HEK293 (cell line): Measurements from ENCODE around the gene IPO13.

Source experiments
- CTCF ChIA-PET: fragments of 350-600 bp; formaldehyde crosslinking; extraction: SDS; loops from one replicate; lab custom pipeline; 2021; ENCODE audit warnings: antibody characterized with exemption; lab: Yijun Ruan, JAX
- POLR2A ChIA-PET: fragments of 300-600 bp; formaldehyde crosslinking; extraction: SDS; loops from one replicate; lab custom pipeline; 2020; ENCODE audit warnings: antibody characterized with exemption, inconsistent platforms; lab: Yijun Ruan, JAX
- H3K27ac ChIP-seq: fragments of 200-500 bp; sonication (Bioruptor generic); 2 replicates; pipeline ENCODE4 v1.5.1; 2014; ENCODE audit warnings: low read depth, low read length, control low read depth, inconsistent platforms; ENCODE audit errors: extremely low read depth
- H3K36me3 ChIP-seq, 2 experiments: fragments of 200-500 bp in 1 of 2; sonication (Bioruptor generic) in 1 of 2; 1 replicate in 1 of 2; 2 replicates in 1 of 2; pipeline ENCODE4 v1.5.1; 2014 to 2017; ENCODE audit warnings: inconsistent platforms in 2 of 2, low read length in 2 of 2; ENCODE audit not compliant: control insufficient read depth in 2 of 2, insufficient read depth in 1 of 2
- H3K4me1 ChIP-seq: fragments of 200-500 bp; sonication (Bioruptor generic); 2 replicates; pipeline ENCODE4 v1.5.1; 2014; ENCODE audit warnings: mild to moderate bottlenecking, low read length, inconsistent platforms; ENCODE audit not compliant: control insufficient read depth, insufficient read depth
- H3K4me3 ChIP-seq: 2 replicates; pipeline ENCODE4 v1.5.1; 2011; ENCODE audit warnings: low read depth, mild to moderate bottlenecking, control low read depth, low read length, moderate library complexity
- H3K9me3 ChIP-seq: fragments of 200-500 bp; sonication (Bioruptor generic); 2 replicates; pipeline ENCODE4 v1.5.1; 2014; ENCODE audit warnings: low read depth, low read length, inconsistent platforms; ENCODE audit not compliant: control insufficient read depth, insufficient read depth
- ATF2 ChIP-seq: fragments of 450-650 bp; formaldehyde crosslinking; IDR thresholded peaks from 2 replicates; pipeline ENCODE4 v1.5.1; 2016; ENCODE audit warnings: missing biosample characterization, missing genetic modification characterization, low read depth
- GLIS1 ChIP-seq: fragments of 450-650 bp; formaldehyde crosslinking; IDR thresholded peaks from 2 replicates; pipeline ENCODE4 v1.5.1; 2016; ENCODE audit warnings: missing biosample characterization, missing genetic modification characterization
- HOXD13 ChIP-seq: sonication (generic); formaldehyde crosslinking; IDR thresholded peaks from 2 replicates; pipeline ENCODE4 v1.8.0; 2022; ENCODE audit warnings: missing genetic modification reagents, borderline replicate concordance
- PRDM1 ChIP-seq: fragments of 450-650 bp; formaldehyde crosslinking; IDR thresholded peaks from 2 replicates; pipeline ENCODE4; 2016; ENCODE audit warnings: missing biosample characterization, missing genetic modification characterization
- WT1 ChIP-seq: fragments of 450-650 bp; formaldehyde crosslinking; IDR thresholded peaks from 2 replicates; pipeline ENCODE4 v1.5.1; 2016; ENCODE audit warnings: missing biosample characterization, missing genetic modification characterization
- YY1 ChIP-seq: fragments of 450-650 bp; formaldehyde crosslinking; IDR thresholded peaks from 2 replicates; pipeline ENCODE4 v1.5.1; 2018; ENCODE audit warnings: missing biosample characterization, missing genetic modification characterization
- ZIC2 ChIP-seq: fragments of 450-650 bp; formaldehyde crosslinking; IDR thresholded peaks from 2 replicates; pipeline ENCODE4 v1.5.1; 2016; ENCODE audit warnings: missing biosample characterization, missing genetic modification characterization
- ZNF133 ChIP-seq: fragments of 450-650 bp; formaldehyde crosslinking; IDR thresholded peaks from 2 replicates; pipeline ENCODE4 v1.5.1; 2016; ENCODE audit warnings: missing biosample characterization, missing genetic modification characterization
- ZNF214 ChIP-seq: fragments of 450-650 bp; formaldehyde crosslinking; IDR thresholded peaks from 2 replicates; pipeline ENCODE4 v1.5.1; 2017; ENCODE audit warnings: missing biosample characterization, mild to moderate bottlenecking, missing genetic modification characterization, borderline replicate concordance
- ZNF266 ChIP-seq: fragments of 450-650 bp; formaldehyde crosslinking; IDR thresholded peaks from 2 replicates; pipeline ENCODE4 v1.5.1; 2016; ENCODE audit warnings: missing biosample characterization, missing genetic modification characterization, low read depth
- ZNF518A ChIP-seq: fragments of 450-650 bp; formaldehyde crosslinking; conservative IDR thresholded peaks from 2 replicates; pipeline ENCODE4 v1.5.1; 2016; ENCODE audit warnings: low read depth, missing biosample characterization, missing genetic modification characterization
- ZNF558 ChIP-seq: fragments of 450-650 bp; formaldehyde crosslinking; IDR thresholded peaks from 2 replicates; pipeline ENCODE4 v1.5.1; 2016; ENCODE audit warnings: missing biosample characterization, missing genetic modification characterization
- ZNF561 ChIP-seq: fragments of 450-650 bp; IDR thresholded peaks from 2 replicates; pipeline ENCODE4 v1.5.1; 2018; ENCODE audit warnings: missing biosample characterization, missing genetic modification characterization, borderline replicate concordance
- ZNF580 ChIP-seq: fragments of 450-650 bp; formaldehyde crosslinking; IDR thresholded peaks from 2 replicates; pipeline ENCODE4 v1.5.1; 2016; ENCODE audit warnings: missing biosample characterization, missing genetic modification characterization
- ZNF624 ChIP-seq: fragments of 450-650 bp; formaldehyde crosslinking; IDR thresholded peaks from 2 replicates; pipeline ENCODE4 v1.5.1; 2017; ENCODE audit warnings: missing biosample characterization, missing genetic modification characterization
- ZNF639 ChIP-seq: fragments of 450-650 bp; formaldehyde crosslinking; IDR thresholded peaks from 2 replicates; pipeline ENCODE4 v1.5.1; 2016; ENCODE audit warnings: missing biosample characterization, missing genetic modification characterization
- ZNF701 ChIP-seq: fragments of 450-650 bp; formaldehyde crosslinking; IDR thresholded peaks from 2 replicates; pipeline ENCODE4 v1.5.1; 2016; ENCODE audit warnings: missing biosample characterization, missing genetic modification characterization

IPO13 gene

GRCh38 chr1:43913666-43914360 is 32.9 kb upstream of the IPO13 start:
- Histone ChIP-seq H3K4me1 (no peaks in the 10 kb centered on the region), H3K36me3 (no peaks in the 10 kb centered on the region), H3K9me3 (no peaks in the 10 kb centered on the region), H3K27ac (no peak overlapping the region), H3K4me3 (no peak overlapping the region)
- CTCF ChIA-PET: interaction anchor here (0.7 to 2.7 kb wide), 4 partner anchors 13 to 151 kb away, joined by 3 to 10 read pairs (median 4); no protein-coding TSS in a partner anchor
- POLR2A ChIA-PET: no interaction called here
- no peak for TF ChIP-seq ZNF639

GRCh38 chr1:43914576-43915525 is 31.9 kb upstream of the IPO13 start:
- H3K27ac ChIP-seq: no peak overlapping the region
- H3K4me1 ChIP-seq: no peaks in the 10 kb centered on the region
- ChIA-PET CTCF (interaction anchor here (0.7 to 2.7 kb wide), 3 partner anchors 20 to 152 kb away, joined by 3 to 10 read pairs (median 4); no protein-coding TSS in a partner anchor), POLR2A (no interaction called here)
- no peaks in the 10 kb centered on the region for H3K9me3 ChIP-seq
- H3K36me3 ChIP-seq: no peaks in the 10 kb centered on the region
- TF ChIP-seq GLIS1 (tag by site-specific recombination): 0 out of 2 replicates have a peak, but pooled peaks have one; percentile 11
- TF ChIP-seq ZIC2 (tag by site-specific recombination): peak; percentile 90
- TF ChIP-seq ZNF266 (tag by site-specific recombination): no peak
- H3K4me3 ChIP-seq: no peak overlapping the region

GRCh38 chr1:43919906-43920305 is 26.8 kb upstream of the IPO13 start:
- Histone ChIP-seq H3K36me3 (no peaks in the 10 kb centered on the region), H3K4me3 (no peak overlapping the region), H3K27ac (no peak overlapping the region), H3K4me1 (no peaks in the 10 kb centered on the region), H3K9me3 (no peaks in the 10 kb centered on the region)
- 0 out of 2 replicates have a peak, but pooled peaks have one; percentile 14 for TF ChIP-seq WT1
- no peak for TF ChIP-seq HOXD13
- TF ChIP-seq ZNF558 (tag by site-specific recombination): no peak
- ChIA-PET CTCF (interaction anchor here (1.9 kb wide), 1 partner anchor 15 kb away, joined by 9 read pairs; no protein-coding TSS in a partner anchor), POLR2A (interaction anchor here (2.9 kb wide), 1 partner anchor 15 kb away, joined by 7 read pairs; no protein-coding TSS in a partner anchor)

GRCh38 chr1:43921022-43921421 is 25.7 kb upstream of the IPO13 start:
- ChIA-PET POLR2A (interaction anchor here (2.9 kb wide), 1 partner anchor 14 kb away, joined by 7 read pairs; no protein-coding TSS in a partner anchor), CTCF (interaction anchor here (0.6 kb wide), 1 partner anchor 10 kb away, joined by 3 read pairs; no protein-coding TSS in a partner anchor)
- H3K27ac ChIP-seq: no peak overlapping the region
- H3K4me1 ChIP-seq: no peaks in the 10 kb centered on the region
- H3K9me3 ChIP-seq: no peaks in the 10 kb centered on the region
- H3K36me3 ChIP-seq: peaks cover 0 to 3% of the 10 kb centered on the region in 2 experiments; a peak in 1 of 3 replicates
- H3K4me3 ChIP-seq: no peak overlapping the region
- TF ChIP-seq ZNF133 (tag by site-specific recombination): no peak
- no peak for TF ChIP-seq PRDM1 (tag by site-specific recombination)
- TF ChIP-seq ZNF518A (tag by site-specific recombination): no peak
- no peak for TF ChIP-seq ZNF561 (tag by site-specific recombination)
- TF ChIP-seq ATF2 (tag by site-specific recombination): no peak
- TF ChIP-seq YY1: no peak
- no peak for TF ChIP-seq ZNF624
- no peak for TF ChIP-seq ZNF701
- TF ChIP-seq ZNF214 (tag by site-specific recombination): no peak
- TF ChIP-seq ZNF580: no peak
